ENCODE measurements around the gene RAB5B. TPM values are rescaled to one million over a fixed set of nuclear protein-coding genes. Genes with fewer than 3 reads are reported as not detected.
"Not testable (repeated sequence)": the region's sequence is repeated elsewhere in the genome, so short reads cannot be mapped to it uniquely, and the experiment has no call there.

Gene RAB5B
- total and polyA plus RNA-seq, 7 donors: 36.8 to 107 (median 92.8) TPM

- no peak for ATAC-seq
- H3K4me1 ChIP-seq: peaks cover 17% of the 10 kb centered on the region
- H3K27me3 ChIP-seq (ENCODE audit: insufficient read depth in 3 of 3, low read length in 2 of 3): no peaks in the 10 kb centered on the region
- no peak for TF ChIP-seq CTCF (IDR thresholded peaks at IDR 0.05)
- 62 to 75% (median 69%) methylated on average over 7 of the region's 7 CpGs for WGBS, 3 donors
- intact Hi-C loops (cut with DNase I): loop anchor here in 1 of 2 donors (10.0 kb wide), 1 partner anchor 103 kb away; the partner anchor contains the start of gene PA2G4
- no peak for DNase-seq
- H3K36me3 ChIP-seq (ENCODE audit: insufficient read depth in 1 of 2, low read depth in 1 of 2): peaks cover 0 to 28% of the 10 kb centered on the region in 2 donors
- no peak overlapping the region for H3K4me3 ChIP-seq
- H3K9me3 ChIP-seq: no peaks in the 10 kb centered on the region
- H3K27ac ChIP-seq: peak overlapping the region; percentile 78
Measured at GRCh38 chr12:56001487-56002100, 27.7 kb downstream of the RAB5B start.

- intact Hi-C loops (cut with DNase I): loop anchor here in 1 of 2 donors (10.0 kb wide), 1 partner anchor 101 kb away; the partner anchor contains the start of gene PA2G4
- not testable (repeated sequence) for H3K4me1 ChIP-seq; H3K27me3 ChIP-seq (ENCODE audit: insufficient read depth in 3 of 3, low read length in 2 of 3); ATAC-seq; H3K4me3 ChIP-seq; H3K27ac ChIP-seq; DNase-seq; H3K9me3 ChIP-seq
- H3K36me3 ChIP-seq (ENCODE audit: insufficient read depth in 1 of 2, low read depth in 1 of 2): peaks cover 0 to 28% of the 10 kb centered on the region in 2 donors
- 81 to 91% (median 85%) methylated on average over 5 of the region's 5 CpGs for WGBS, 3 donors
Measured at GRCh38 chr12:56003376-56003775, 29.5 kb downstream of the RAB5B start.

- ATAC-seq: no peak
Measured at GRCh38 chr12:56004211-56004610, 30.3 kb downstream of the RAB5B start.

GRCh38 chr12:56007564-56008559, 34.0 kb downstream of the RAB5B start:
- no peaks in the 10 kb centered on the region for H3K27me3 ChIP-seq (ENCODE audit: insufficient read depth in 3 of 3, low read length in 2 of 3)
- peak; percentile 79 to 85 (median 81) for ATAC-seq
- peak; percentile 63 to 80 for DNase-seq
- intact Hi-C loops (cut with DNase I): loop anchor here in 1 of 2 donors (10.0 kb wide), 1 partner anchor 97 kb away; the partner anchor contains the start of gene PA2G4
- H3K4me1 ChIP-seq: no peaks in the 10 kb centered on the region
- TF ChIP-seq CTCF (IDR thresholded peaks at IDR 0.05): no peak
- peak overlapping the region; percentile 91 for H3K4me3 ChIP-seq
- peak overlapping the region; percentile 93 for H3K27ac ChIP-seq
- H3K36me3 ChIP-seq (ENCODE audit: insufficient read depth in 1 of 2, low read depth in 1 of 2): peaks cover 0 to 30% of the 10 kb centered on the region in 2 donors
- WGBS, 3 donors: 1 to 2% (median 1%) methylated on average over 30 to 44 of the region's 44 CpGs
- no peaks in the 10 kb centered on the region for H3K9me3 ChIP-seq

More at GRCh38 chr12:56004211-56004610, 30.3 kb downstream of the RAB5B start:
- Histone ChIP-seq H3K4me1 (peaks cover 4% of the 10 kb centered on the region), H3K4me3 (no peak overlapping the region), H3K36me3 (ENCODE audit: insufficient read depth in 1 of 2, low read depth in 1 of 2) (peaks cover 0 to 28% of the 10 kb centered on the region in 2 donors), H3K27me3 (ENCODE audit: insufficient read depth in 3 of 3, low read length in 2 of 3) (no peaks in the 10 kb centered on the region), H3K9me3 (no peaks in the 10 kb centered on the region), H3K27ac (no peak overlapping the region)
- no peak for DNase-seq
- intact Hi-C loops (cut with DNase I): loop anchor here in 1 of 2 donors (10.0 kb wide), 1 partner anchor 101 kb away; the partner anchor contains the start of gene PA2G4
- no peak for TF ChIP-seq CTCF (IDR thresholded peaks at IDR 0.05)
- 88 to 90% (median 88%) methylated on average over 10 of the region's 10 CpGs for WGBS, 3 donors
